Measurements from ENCODE around the gene SUPT5H. TPM values are rescaled to one million over a fixed set of nuclear protein-coding genes. Genes with fewer than 3 reads are reported as not detected.

Gene SUPT5H
- total and polyA plus RNA-seq, 2 of the 13 experiments (the other 11 are each of a cell fraction or from before 2014, with no cell fraction given) = 48.2 to 51.7 TPM

DNA sequence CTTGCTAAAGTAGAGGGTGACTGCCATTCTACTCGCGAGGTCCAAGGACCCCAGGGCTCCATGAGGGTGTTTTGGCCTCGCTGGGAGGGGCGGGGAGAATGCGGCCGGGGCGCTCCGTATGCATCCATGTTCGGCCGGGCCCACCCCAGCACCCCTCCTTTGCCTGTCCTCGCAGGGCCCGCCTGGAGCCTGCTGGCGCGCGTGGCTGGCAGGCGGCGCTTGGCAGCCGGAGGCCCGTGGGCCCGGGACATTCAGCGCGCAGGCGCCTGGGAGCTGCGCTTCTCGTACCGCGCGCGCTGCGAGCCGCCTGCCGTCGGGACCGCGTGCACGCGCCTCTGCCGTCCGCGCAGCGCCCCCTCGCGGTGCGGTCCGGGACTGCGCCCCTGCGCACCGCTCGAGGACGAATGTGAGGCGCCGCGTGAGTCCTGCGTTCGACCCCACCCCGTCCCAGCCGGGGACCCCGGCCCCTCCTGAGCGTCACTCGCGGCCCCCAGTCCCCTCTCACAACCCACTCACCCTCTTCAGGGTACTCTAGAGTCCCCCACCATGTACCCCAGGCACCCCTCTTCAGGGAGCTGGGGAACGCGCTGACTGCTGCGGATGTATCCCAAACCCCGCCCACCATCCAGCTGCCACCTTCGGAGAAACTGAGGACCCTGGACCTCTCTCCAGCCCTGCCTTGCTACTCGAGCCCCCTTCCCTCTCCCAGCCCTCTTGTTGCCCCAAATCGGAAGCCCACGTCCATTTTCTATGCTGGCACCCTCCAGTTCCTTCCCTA, 57.4 kb downstream of the SUPT5H start (continued):
- TF ChIP-seq, protein P1, sequence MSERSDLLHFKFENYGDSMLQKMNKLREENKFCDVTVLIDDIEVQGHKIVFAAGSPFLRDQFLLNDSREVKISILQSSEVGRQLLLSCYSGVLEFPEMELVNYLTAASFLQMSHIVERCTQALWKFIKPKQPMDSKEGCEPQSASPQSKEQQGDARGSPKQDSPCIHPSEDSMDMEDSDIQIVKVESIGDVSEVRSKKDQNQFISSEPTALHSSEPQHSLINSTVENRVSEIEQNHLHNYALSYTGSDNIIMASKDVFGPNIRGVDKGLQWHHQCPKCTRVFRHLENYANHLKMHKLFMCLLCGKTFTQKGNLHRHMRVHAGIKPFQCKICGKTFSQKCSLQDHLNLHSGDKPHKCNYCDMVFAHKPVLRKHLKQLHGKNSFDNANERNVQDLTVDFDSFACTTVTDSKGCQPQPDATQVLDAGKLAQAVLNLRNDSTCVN (CRISPR knock-in tag; IDR thresholded peaks at IDR 0.05; ENCODE audit: borderline replicate concordance) = peak; percentile 70; the same call in 1 of the 2 replicates
- TF ChIP-seq ZNF496 (CRISPR knock-in tag; IDR thresholded peaks at IDR 0.05; ENCODE audit: insufficient replicate concordance) (peak; percentile 80), SNAPC2 (CRISPR knock-in tag; IDR thresholded peaks at IDR 0.05) (peak; percentile 97; the same call in 1 of the 2 replicates), RAD51 (IDR thresholded peaks at IDR 0.05; ENCODE audit: borderline replicate concordance) (no peak), TARDBP (CRISPR knock-in tag; IDR thresholded peaks at IDR 0.05) (peak; percentile 59; the same call in 1 of the 2 replicates), ZMYM2 (CRISPR knock-in tag; IDR thresholded peaks at IDR 0.05) (peak; percentile 86), SIX1 (CRISPR knock-in tag; IDR thresholded peaks at IDR 0.05; ENCODE audit: borderline replicate concordance) (no peak), MYNN (CRISPR knock-in tag; IDR thresholded peaks at IDR 0.05; ENCODE audit: low read depth) (peak; percentile 87; the same call in 1 of the 2 replicates), TRIM24 (CRISPR knock-in tag; IDR thresholded peaks at IDR 0.05) (no peak), CHCHD3 (CRISPR knock-in tag; IDR thresholded peaks at IDR 0.05) (peak; percentile 99), ZC3H4 (CRISPR knock-in tag; IDR thresholded peaks at IDR 0.05; ENCODE audit: borderline replicate concordance) (no peak), SCMH1 (CRISPR knock-in tag; IDR thresholded peaks at IDR 0.05; ENCODE audit: borderline replicate concordance) (no peak), ZNF121 (CRISPR knock-in tag; IDR thresholded peaks at IDR 0.05) (no peak; the same call in 1 of the 2 replicates), PHB2 (IDR thresholded peaks at IDR 0.05; ENCODE audit: partially characterized antibody) (no peak)
- TF ChIP-seq, protein P2, sequence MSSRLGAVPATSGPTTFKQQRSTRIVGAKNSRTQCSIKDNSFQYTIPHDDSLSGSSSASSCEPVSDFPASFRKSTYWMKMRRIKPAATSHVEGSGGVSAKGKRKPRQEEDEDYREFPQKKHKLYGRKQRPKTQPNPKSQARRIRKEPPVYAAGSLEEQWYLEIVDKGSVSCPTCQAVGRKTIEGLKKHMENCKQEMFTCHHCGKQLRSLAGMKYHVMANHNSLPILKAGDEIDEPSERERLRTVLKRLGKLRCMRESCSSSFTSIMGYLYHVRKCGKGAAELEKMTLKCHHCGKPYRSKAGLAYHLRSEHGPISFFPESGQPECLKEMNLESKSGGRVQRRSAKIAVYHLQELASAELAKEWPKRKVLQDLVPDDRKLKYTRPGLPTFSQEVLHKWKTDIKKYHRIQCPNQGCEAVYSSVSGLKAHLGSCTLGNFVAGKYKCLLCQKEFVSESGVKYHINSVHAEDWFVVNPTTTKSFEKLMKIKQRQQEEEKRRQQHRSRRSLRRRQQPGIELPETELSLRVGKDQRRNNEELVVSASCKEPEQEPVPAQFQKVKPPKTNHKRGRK (CRISPR knock-in tag; IDR thresholded peaks at IDR 0.05) = no peak
- TF ChIP-seq, protein P3, sequence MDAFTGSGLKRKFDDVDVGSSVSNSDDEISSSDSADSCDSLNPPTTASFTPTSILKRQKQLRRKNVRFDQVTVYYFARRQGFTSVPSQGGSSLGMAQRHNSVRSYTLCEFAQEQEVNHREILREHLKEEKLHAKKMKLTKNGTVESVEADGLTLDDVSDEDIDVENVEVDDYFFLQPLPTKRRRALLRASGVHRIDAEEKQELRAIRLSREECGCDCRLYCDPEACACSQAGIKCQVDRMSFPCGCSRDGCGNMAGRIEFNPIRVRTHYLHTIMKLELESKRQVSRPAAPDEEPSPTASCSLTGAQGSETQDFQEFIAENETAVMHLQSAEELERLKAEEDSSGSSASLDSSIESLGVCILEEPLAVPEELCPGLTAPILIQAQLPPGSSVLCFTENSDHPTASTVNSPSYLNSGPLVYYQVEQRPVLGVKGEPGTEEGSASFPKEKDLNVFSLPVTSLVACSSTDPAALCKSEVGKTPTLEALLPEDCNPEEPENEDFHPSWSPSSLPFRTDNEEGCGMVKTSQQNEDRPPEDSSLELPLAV (CRISPR knock-in tag; conservative IDR thresholded peaks at IDR 0.05; ENCODE audit: low read depth) = peak; percentile 85
- TF ChIP-seq, protein P4, sequence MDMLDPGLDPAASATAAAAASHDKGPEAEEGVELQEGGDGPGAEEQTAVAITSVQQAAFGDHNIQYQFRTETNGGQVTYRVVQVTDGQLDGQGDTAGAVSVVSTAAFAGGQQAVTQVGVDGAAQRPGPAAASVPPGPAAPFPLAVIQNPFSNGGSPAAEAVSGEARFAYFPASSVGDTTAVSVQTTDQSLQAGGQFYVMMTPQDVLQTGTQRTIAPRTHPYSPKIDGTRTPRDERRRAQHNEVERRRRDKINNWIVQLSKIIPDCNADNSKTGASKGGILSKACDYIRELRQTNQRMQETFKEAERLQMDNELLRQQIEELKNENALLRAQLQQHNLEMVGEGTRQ (IDR thresholded peaks at IDR 0.05; ENCODE audit: low read depth, low read length) = no peak
- TF ChIP-seq, protein P4 (CRISPR knock-in tag; IDR thresholded peaks at IDR 0.05; ENCODE audit: borderline replicate concordance) = no peak
- TF ChIP-seq, protein P5, sequence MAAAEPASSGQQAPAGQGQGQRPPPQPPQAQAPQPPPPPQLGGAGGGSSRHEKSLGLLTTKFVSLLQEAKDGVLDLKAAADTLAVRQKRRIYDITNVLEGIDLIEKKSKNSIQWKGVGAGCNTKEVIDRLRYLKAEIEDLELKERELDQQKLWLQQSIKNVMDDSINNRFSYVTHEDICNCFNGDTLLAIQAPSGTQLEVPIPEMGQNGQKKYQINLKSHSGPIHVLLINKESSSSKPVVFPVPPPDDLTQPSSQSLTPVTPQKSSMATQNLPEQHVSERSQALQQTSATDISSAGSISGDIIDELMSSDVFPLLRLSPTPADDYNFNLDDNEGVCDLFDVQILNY (CRISPR knock-in tag; conservative IDR thresholded peaks at IDR 0.05) = peak; percentile 88
- TF ChIP-seq, protein P6, sequence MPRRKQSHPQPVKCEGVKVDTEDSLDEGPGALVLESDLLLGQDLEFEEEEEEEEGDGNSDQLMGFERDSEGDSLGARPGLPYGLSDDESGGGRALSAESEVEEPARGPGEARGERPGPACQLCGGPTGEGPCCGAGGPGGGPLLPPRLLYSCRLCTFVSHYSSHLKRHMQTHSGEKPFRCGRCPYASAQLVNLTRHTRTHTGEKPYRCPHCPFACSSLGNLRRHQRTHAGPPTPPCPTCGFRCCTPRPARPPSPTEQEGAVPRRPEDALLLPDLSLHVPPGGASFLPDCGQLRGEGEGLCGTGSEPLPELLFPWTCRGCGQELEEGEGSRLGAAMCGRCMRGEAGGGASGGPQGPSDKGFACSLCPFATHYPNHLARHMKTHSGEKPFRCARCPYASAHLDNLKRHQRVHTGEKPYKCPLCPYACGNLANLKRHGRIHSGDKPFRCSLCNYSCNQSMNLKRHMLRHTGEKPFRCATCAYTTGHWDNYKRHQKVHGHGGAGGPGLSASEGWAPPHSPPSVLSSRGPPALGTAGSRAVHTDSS (CRISPR knock-in tag; conservative IDR thresholded peaks at IDR 0.05) = no peak
